HepG2 (cell line): Measurements from ENCODE around the gene ME3. TPM values are rescaled to one million over a fixed set of nuclear protein-coding genes. Genes with fewer than 3 reads are reported as not detected.

ENCODE experiments used
- JUNB ChIP-seq: sonication (generic); formaldehyde crosslinking; IDR thresholded peaks from 2 replicates; pipeline ENCODE4 v1.8.0; 2022; ENCODE audit warnings: missing genetic modification reagents, mild to moderate bottlenecking, borderline replicate concordance
- MIER2 ChIP-seq: IDR thresholded peaks from 2 replicates; pipeline ENCODE4 v1.6.1; 2016; ENCODE audit warnings: missing biosample characterization, missing genetic modification reagents
- MIXL1 ChIP-seq: IDR thresholded peaks from 2 replicates; pipeline ENCODE4 v1.6.1; 2016
- NFATC3 ChIP-seq: sonication (generic); formaldehyde crosslinking; IDR thresholded peaks from 2 replicates; pipeline ENCODE4 v1.5.1; 2020; ENCODE audit warnings: mild to moderate bottlenecking, missing genetic modification reagents
- NR2F2 ChIP-seq: IDR thresholded peaks from 2 replicates; pipeline ENCODE4 v1.6.1; 2012; ENCODE audit warnings: low read depth, inconsistent platforms, borderline replicate concordance
- PATZ1 ChIP-seq: sonication (generic); formaldehyde crosslinking; IDR thresholded peaks from 2 replicates; pipeline ENCODE4 v1.4.0; 2020; ENCODE audit warnings: missing genetic modification reagents
- SAP130 ChIP-seq: IDR thresholded peaks from 2 replicates; pipeline ENCODE4 v1.6.1; 2016; ENCODE audit warnings: low read depth
- TFDP1 ChIP-seq: IDR thresholded peaks from 2 replicates; pipeline ENCODE4 v1.6.1; 2016; ENCODE audit warnings: missing compliant biosample characterization, missing genetic modification reagents, borderline replicate concordance
- THAP7 ChIP-seq: sonication (generic); formaldehyde crosslinking; IDR thresholded peaks from 2 replicates; pipeline ENCODE4 v1.8.1; 2023; ENCODE audit warnings: mild to moderate bottlenecking, missing genetic modification reagents
- ZFP36 ChIP-seq: fragments of 150-350 bp; IDR thresholded peaks from 2 replicates; pipeline ENCODE4 v1.6.1; 2018; ENCODE audit warnings: borderline replicate concordance, low read length, low read depth; ENCODE audit not compliant: partially characterized antibody
- ZNF3 ChIP-seq: IDR thresholded peaks from 2 replicates; pipeline ENCODE4 v1.7.0; 2017; ENCODE audit warnings: inconsistent platforms
- ZNF580 ChIP-seq: IDR thresholded peaks from 2 replicates; pipeline ENCODE4 v1.6.1; 2016; ENCODE audit warnings: low read depth, borderline replicate concordance
- ZNF646 ChIP-seq: sonication (generic); formaldehyde crosslinking; IDR thresholded peaks from 2 replicates; pipeline ENCODE4 v1.9.0; 2021; ENCODE audit warnings: mild to moderate bottlenecking, missing genetic modification reagents
- ZNF766 ChIP-seq: sonication (generic); formaldehyde crosslinking; IDR thresholded peaks from 2 replicates; pipeline ENCODE4 v1.5.0; 2020; ENCODE audit warnings: missing genetic modification reagents, borderline replicate concordance
- polyA plus RNA-seq, 8 experiments: library from polyadenylated mRNA; depleted of rRNA in 3 of 8; stranded (reverse) in 7 of 8; unstranded in 1 of 8; fragments of >200 nt; fragmentation: Illumina TruSeq in 4 of 8; extraction: Trizol in 4 of 8; gene quantifications; 2 replicates each; pipeline versions ENCODE4 v1.2.1 to v1.2.3, GENCODE V29; 2011 to 2016; ENCODE audit warnings: low read depth in 4 of 8, missing spikeins in 1 of 8, mixed read lengths in 1 of 8; ENCODE audit not compliant: insufficient read depth in 1 of 8
- total RNA-seq, 5 experiments: library from RNA; depleted of rRNA; stranded (reverse); fragments of >200 nt; fragmentation: Illumina TruSeq; extraction: Trizol; gene quantifications; 2 replicates each; pipeline ENCODE4 v1.2.3, GENCODE V29; 2016; ENCODE audit warnings: low read depth in 1 of 5

Gene ME3
- total and polyA plus RNA-seq, 2 of the 13 experiments (the other 11 are each of a cell fraction or from before 2014, with no cell fraction given): not detected

- TF ChIP-seq TFDP1 (no peak), ZNF646 (CRISPR knock-in tag) (no peak), ZNF3 (CRISPR knock-in tag) (no peak), ZNF766 (CRISPR knock-in tag) (no peak), ZNF580 (CRISPR knock-in tag) (no peak), MIER2 (no peak), THAP7 (no peak), ZFP36 (no peak), NR2F2 (no peak), SAP130 (no peak), PATZ1 (CRISPR knock-in tag) (no peak), JUNB (CRISPR knock-in tag) (no peak), MIXL1 (CRISPR knock-in tag) (no peak), NFATC3 (no peak)
- TF ChIP-seq, all 625 proteins: peak for 0
Observed at GRCh38 chr11:86589204-86589603, 83.2 kb downstream of the ME3 start (continued).
